Liver (tissue), 9 donors: ENCODE data around the gene ARHGEF18. TPM values are rescaled to one million over a fixed set of nuclear protein-coding genes. Genes with fewer than 3 reads are reported as not detected.

ENCODE experiments used
- DNase-seq: peaks from one replicate; pipeline ENCODE4 v3.0.0-alpha.2; 2017; ENCODE audit warnings: low spot score
- H3K27ac ChIP-seq, 2 donors: one replicate each; pipeline ENCODE4 v1.7.0; 2013; ENCODE audit warnings: inconsistent platforms in 2 of 2, low read length in 2 of 2, control low read depth in 1 of 2, low read depth in 1 of 2, mild to moderate bottlenecking in 1 of 2
- H3K27me3 ChIP-seq, 4 donors: one replicate each; pipeline versions ENCODE4 v1.6.1 to v1.7.0; 2013; ENCODE audit warnings: low read length in 3 of 4, inconsistent platforms in 1 of 4, mild to moderate bottlenecking in 1 of 4, moderate library complexity in 1 of 4; ENCODE audit not compliant: control insufficient read depth in 4 of 4, insufficient read depth in 4 of 4
- H3K36me3 ChIP-seq, 4 donors: one replicate each; pipeline versions ENCODE4 v1.6.1 to v1.7.0; 2013; ENCODE audit warnings: low read length in 3 of 4, mild to moderate bottlenecking in 3 of 4, low read depth in 1 of 4, moderate library complexity in 1 of 4; ENCODE audit not compliant: control insufficient read depth in 4 of 4, insufficient read depth in 3 of 4
- H3K4me1 ChIP-seq, 4 donors: one replicate each; pipeline versions ENCODE4 v1.6.1 to v1.7.0; 2013; ENCODE audit warnings: low read length in 3 of 4, mild to moderate bottlenecking in 3 of 4, moderate library complexity in 1 of 4; ENCODE audit not compliant: control insufficient read depth in 4 of 4, insufficient read depth in 4 of 4
- H3K4me3 ChIP-seq, 3 donors: one replicate each; pipeline versions ENCODE4 v1.6.1 to v1.7.0; 2013; ENCODE audit warnings: low read length in 3 of 3, control low read depth in 1 of 3, low read depth in 1 of 3, mild to moderate bottlenecking in 1 of 3
- H3K9ac ChIP-seq, 2 donors: one replicate each; pipeline ENCODE4 v1.7.0; 2013; ENCODE audit warnings: low read length in 2 of 2, mild to moderate bottlenecking in 2 of 2, moderate library complexity in 2 of 2, control low read depth in 1 of 2, low read depth in 1 of 2
- H3K9me3 ChIP-seq, 4 donors: one replicate each; pipeline versions ENCODE4 v1.6.1 to v1.7.0; 2013; ENCODE audit warnings: low read length in 3 of 4; ENCODE audit not compliant: control insufficient read depth in 4 of 4
- EGR1 ChIP-seq, 2 donors: IDR thresholded peaks; 2 replicates each; pipeline ENCODE4 v1.6.1; 2016 to 2018; ENCODE audit warnings: antibody characterized with exemption in 2 of 2, low read depth in 2 of 2
- FOXA1 ChIP-seq: IDR thresholded peaks from 2 replicates; pipeline ENCODE4 v1.6.1; 2016; ENCODE audit warnings: antibody characterized with exemption
- FOXA2 ChIP-seq: IDR thresholded peaks from 2 replicates; pipeline ENCODE4 v1.6.1; 2016; ENCODE audit warnings: antibody characterized with exemption
- GABPA ChIP-seq, 2 donors: IDR thresholded peaks in 1 of 2; conservative IDR thresholded peaks in 1 of 2; 2 replicates each; pipeline ENCODE4 v1.6.1; 2016; ENCODE audit warnings: antibody characterized with exemption in 2 of 2, mild to moderate bottlenecking in 1 of 2, moderate library complexity in 1 of 2
- HNF4A ChIP-seq, 2 donors: conservative IDR thresholded peaks; 2 replicates each; pipeline ENCODE4 v1.6.1; 2016; ENCODE audit warnings: antibody characterized with exemption in 2 of 2, mild to moderate bottlenecking in 2 of 2
- HNF4G ChIP-seq: IDR thresholded peaks from 2 replicates; pipeline ENCODE4 v1.6.1; 2016; ENCODE audit warnings: antibody characterized with exemption
- JUND ChIP-seq, 2 donors: IDR thresholded peaks; 2 replicates each; pipeline ENCODE4 v1.6.1; 2016; ENCODE audit warnings: antibody characterized with exemption in 2 of 2
- MAX ChIP-seq: IDR thresholded peaks from 2 replicates; pipeline ENCODE4 v1.6.1; 2016; ENCODE audit warnings: antibody characterized with exemption
- NR2F2 ChIP-seq: IDR thresholded peaks from 2 replicates; pipeline ENCODE4 v1.6.1; 2016; ENCODE audit warnings: antibody characterized with exemption
- RAD21 ChIP-seq, 2 donors: IDR thresholded peaks; 2 replicates each; pipeline ENCODE4 v1.6.1; 2016; ENCODE audit warnings: antibody characterized with exemption in 2 of 2, mild to moderate bottlenecking in 2 of 2
- REST ChIP-seq: IDR thresholded peaks from 2 replicates; pipeline ENCODE4 v1.6.1; 2016; ENCODE audit warnings: antibody characterized with exemption, mild to moderate bottlenecking
- RXRA ChIP-seq, 2 donors: IDR thresholded peaks; 2 replicates each; pipeline ENCODE4 v1.6.1; 2017 to 2018; ENCODE audit warnings: antibody characterized with exemption in 2 of 2, mild to moderate bottlenecking in 1 of 2
- SP1 ChIP-seq: IDR thresholded peaks from 2 replicates; pipeline ENCODE4 v1.6.1; 2018; ENCODE audit warnings: antibody characterized with exemption, mild to moderate bottlenecking
- TAF1 ChIP-seq: conservative IDR thresholded peaks from 2 replicates; pipeline ENCODE4 v1.6.1; 2016; ENCODE audit warnings: antibody characterized with exemption, mild to moderate bottlenecking
- YY1 ChIP-seq: IDR thresholded peaks from 2 replicates; pipeline ENCODE4 v1.6.1; 2016; ENCODE audit warnings: antibody characterized with exemption, mild to moderate bottlenecking
- WGBS: extraction: QIAGEN DNeasy Blood & Tissue Kit; methylation state at CpG from one replicate; pipeline ENCODE4 v1.1.7; 2013; 5-methylcytosine and 5-hydroxymethylcytosine counted together
- polyA plus RNA-seq, 2 donors: library from polyadenylated mRNA; stranded (reverse) in 1 of 2; unstranded in 1 of 2; fragments of 200-250 nt in 1 of 2; fragments of >200 nt in 1 of 2; fragmentation: Nextera tagmentation in 1 of 2; extraction: Ambion mirVana in 1 of 2; gene quantifications; one replicate each; pipeline versions ENCODE4 v1.2.1 to v1.2.3, GENCODE V29; 2013 to 2015
- total RNA-seq, 2 donors: library from RNA; depleted of rRNA; stranded (reverse); fragments of >200 nt; gene quantifications; one replicate each; pipeline ENCODE4 v1.2.3, GENCODE V29; 2014
- TF ChIP-seq, protein P1 (sequence below): fragments of 150-350 bp; IDR thresholded peaks from 2 replicates; pipeline ENCODE4 v1.5.1; 2017; ENCODE audit warnings: improper control_type of control experiment, low read depth, low read length; ENCODE audit not compliant: missing input control
- TF ChIP-seq, protein P2 (sequence below): IDR thresholded peaks from 2 replicates; pipeline ENCODE4 v1.6.1; 2016; ENCODE audit warnings: antibody characterized with exemption
- TF ChIP-seq, protein P3 (sequence below): IDR thresholded peaks from 2 replicates; pipeline ENCODE4 v1.6.1; 2016; ENCODE audit warnings: antibody characterized with exemption
- donor health status: healthy.
- donor health status: healthy.
- donor health status: healthy.
- donor health status: healthy.
- donor health status: healthy.

ARHGEF18 gene
- total and polyA plus RNA-seq, 4 donors, result 3.3 to 28.8 (median 14.9) TPM

- TF ChIP-seq MAX (no peak), FOXA2 (no peak)
Measured at GRCh38 chr19:7370546-7370945, 21.8 kb downstream of the ARHGEF18 start (continued).

DNA sequence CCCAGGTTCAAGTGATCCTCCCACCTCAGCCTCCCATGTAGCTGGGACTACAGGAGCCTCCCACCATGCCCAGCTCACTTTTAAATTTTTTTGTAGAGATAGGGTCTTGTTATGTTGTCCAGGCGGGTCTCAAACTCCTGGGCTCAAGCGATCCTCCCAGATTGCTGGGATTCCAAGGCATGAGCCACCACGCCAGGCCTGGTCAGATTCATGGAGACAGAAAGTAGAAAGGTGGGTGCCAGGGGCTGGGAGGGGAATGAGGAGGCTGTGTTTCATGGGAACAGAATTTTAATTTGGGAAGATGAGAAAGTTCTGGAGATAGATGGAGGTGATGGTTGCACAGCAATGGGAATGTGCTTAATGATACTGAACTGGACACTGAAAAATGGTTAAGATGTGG, 22.3 kb downstream of the ARHGEF18 start:
- TF ChIP-seq, protein P1, sequence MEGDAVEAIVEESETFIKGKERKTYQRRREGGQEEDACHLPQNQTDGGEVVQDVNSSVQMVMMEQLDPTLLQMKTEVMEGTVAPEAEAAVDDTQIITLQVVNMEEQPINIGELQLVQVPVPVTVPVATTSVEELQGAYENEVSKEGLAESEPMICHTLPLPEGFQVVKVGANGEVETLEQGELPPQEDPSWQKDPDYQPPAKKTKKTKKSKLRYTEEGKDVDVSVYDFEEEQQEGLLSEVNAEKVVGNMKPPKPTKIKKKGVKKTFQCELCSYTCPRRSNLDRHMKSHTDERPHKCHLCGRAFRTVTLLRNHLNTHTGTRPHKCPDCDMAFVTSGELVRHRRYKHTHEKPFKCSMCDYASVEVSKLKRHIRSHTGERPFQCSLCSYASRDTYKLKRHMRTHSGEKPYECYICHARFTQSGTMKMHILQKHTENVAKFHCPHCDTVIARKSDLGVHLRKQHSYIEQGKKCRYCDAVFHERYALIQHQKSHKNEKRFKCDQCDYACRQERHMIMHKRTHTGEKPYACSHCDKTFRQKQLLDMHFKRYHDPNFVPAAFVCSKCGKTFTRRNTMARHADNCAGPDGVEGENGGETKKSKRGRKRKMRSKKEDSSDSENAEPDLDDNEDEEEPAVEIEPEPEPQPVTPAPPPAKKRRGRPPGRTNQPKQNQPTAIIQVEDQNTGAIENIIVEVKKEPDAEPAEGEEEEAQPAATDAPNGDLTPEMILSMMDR, result no peak
- TF ChIP-seq TAF1 (no peak), EGR1 (IDR thresholded peaks at IDR 0.05; ENCODE audit: low read depth in 2 of 2) (no peak), JUND (IDR thresholded peaks at IDR 0.05) (no peak), YY1 (no peak), HNF4A (conservative IDR thresholded peaks at IDR 0.05) (no peak), REST (no peak), SP1 (no peak), FOXA1 (no peak), NR2F2 (no peak), HNF4G (no peak), RXRA (IDR thresholded peaks at IDR 0.05) (no peak), RAD21 (IDR thresholded peaks at IDR 0.05) (no peak), MAX (no peak), GABPA (IDR thresholded peaks at IDR 0.05 in 1 of 2, conservative IDR thresholded peaks at IDR 0.05 in 1 of 2) (no peak), FOXA2 (no peak)
- TF ChIP-seq, protein P2, sequence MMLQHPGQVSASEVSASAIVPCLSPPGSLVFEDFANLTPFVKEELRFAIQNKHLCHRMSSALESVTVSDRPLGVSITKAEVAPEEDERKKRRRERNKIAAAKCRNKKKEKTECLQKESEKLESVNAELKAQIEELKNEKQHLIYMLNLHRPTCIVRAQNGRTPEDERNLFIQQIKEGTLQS, result no peak
- TF ChIP-seq, protein P3, sequence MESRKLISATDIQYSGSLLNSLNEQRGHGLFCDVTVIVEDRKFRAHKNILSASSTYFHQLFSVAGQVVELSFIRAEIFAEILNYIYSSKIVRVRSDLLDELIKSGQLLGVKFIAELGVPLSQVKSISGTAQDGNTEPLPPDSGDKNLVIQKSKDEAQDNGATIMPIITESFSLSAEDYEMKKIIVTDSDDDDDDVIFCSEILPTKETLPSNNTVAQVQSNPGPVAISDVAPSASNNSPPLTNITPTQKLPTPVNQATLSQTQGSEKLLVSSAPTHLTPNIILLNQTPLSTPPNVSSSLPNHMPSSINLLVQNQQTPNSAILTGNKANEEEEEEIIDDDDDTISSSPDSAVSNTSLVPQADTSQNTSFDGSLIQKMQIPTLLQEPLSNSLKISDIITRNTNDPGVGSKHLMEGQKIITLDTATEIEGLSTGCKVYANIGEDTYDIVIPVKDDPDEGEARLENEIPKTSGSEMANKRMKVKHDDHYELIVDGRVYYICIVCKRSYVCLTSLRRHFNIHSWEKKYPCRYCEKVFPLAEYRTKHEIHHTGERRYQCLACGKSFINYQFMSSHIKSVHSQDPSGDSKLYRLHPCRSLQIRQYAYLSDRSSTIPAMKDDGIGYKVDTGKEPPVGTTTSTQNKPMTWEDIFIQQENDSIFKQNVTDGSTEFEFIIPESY, result no peak
- Histone ChIP-seq H3K4me3 (no peak overlapping the region), H3K27me3 (no peaks in the 10 kb centered on the region), H3K9me3 (no peaks in the 10 kb centered on the region), H3K27ac (no peak overlapping the region), H3K4me1 (no peaks in the 10 kb centered on the region), H3K9ac (no peak overlapping the region), H3K36me3 (no peaks in the 10 kb centered on the region)
- 96% methylated on average over 3 of the region's 3 CpGs for WGBS
- no peak for DNase-seq
